H1 (cell line): Measurements from ENCODE around the gene GPX5. TPM values are rescaled to one million over a fixed set of nuclear protein-coding genes. Genes with fewer than 3 reads are reported as not detected.

Experiments used
- CHD1 ChIP-seq: IDR thresholded peaks from 2 replicates; pipeline ENCODE4 v1.6.1; 2012; ENCODE audit warnings: low read depth, low read length, improper control_type of control experiment
- CHD7 ChIP-seq: fragments of 300-600 bp; sonication (generic); IDR thresholded peaks from 2 replicates; pipeline ENCODE4 v1.7.1; 2012; ENCODE audit warnings: low read length, moderate library complexity, mild to moderate bottlenecking, inconsistent platforms; ENCODE audit not compliant: insufficient replicate concordance
- KDM4A ChIP-seq: IDR thresholded peaks from one replicate; pipeline ENCODE4 v1.7.1; 2012; ENCODE audit warnings: low read depth, mild to moderate bottlenecking, moderate library complexity, low read length, inconsistent platforms; ENCODE audit not compliant: severe bottlenecking
- TBP ChIP-seq: IDR thresholded peaks from 2 replicates; pipeline ENCODE4 v1.6.1; 2011; ENCODE audit warnings: low read depth, low read length, improper control_type of control experiment
- polyA plus RNA-seq, 7 experiments: library from polyadenylated mRNA; depleted of rRNA in 3 of 7; stranded (reverse) in 5 of 7; unstranded in 2 of 7; fragments of >200 nt in 5 of 7; fragments of 200-250 nt in 2 of 7; gene quantifications; 1 replicate in 5 of 7; 2 replicates in 1 of 7; 4 replicates in 1 of 7; pipeline versions ENCODE4 v1.2.1 to v1.2.3, GENCODE V29; 2011 to 2013; ENCODE audit warnings: missing spikeins in 2 of 7, mixed read lengths in 2 of 7
- total RNA-seq: library from RNA; stranded (reverse); fragmentation: NEBNext Ultra II Directional; extraction: Animal tissue kit (Norgen Biotek cat#: 25700); gene quantifications from 2 replicates; pipeline ENCODE4 v1.2.1, GENCODE V29; 2021

Gene GPX5
- total and polyA plus RNA-seq, 2 of the 8 experiments (the other 6 are each of a cell fraction or from before 2014, with no cell fraction given), result 0.08 TPM; not detected in 1

GRCh38 chr6:28490205-28490890 lies 35.3 kb upstream of the GPX5 start (continued):
- no peak for TF ChIP-seq CHD7
- TF ChIP-seq KDM4A, result peak; percentile 30
- no peak for TF ChIP-seq CHD1
- no peak for TF ChIP-seq TBP
- TF ChIP-seq, all 59 proteins: peak for 2
